ENCODE results near the gene WIPF1.

DNA sequence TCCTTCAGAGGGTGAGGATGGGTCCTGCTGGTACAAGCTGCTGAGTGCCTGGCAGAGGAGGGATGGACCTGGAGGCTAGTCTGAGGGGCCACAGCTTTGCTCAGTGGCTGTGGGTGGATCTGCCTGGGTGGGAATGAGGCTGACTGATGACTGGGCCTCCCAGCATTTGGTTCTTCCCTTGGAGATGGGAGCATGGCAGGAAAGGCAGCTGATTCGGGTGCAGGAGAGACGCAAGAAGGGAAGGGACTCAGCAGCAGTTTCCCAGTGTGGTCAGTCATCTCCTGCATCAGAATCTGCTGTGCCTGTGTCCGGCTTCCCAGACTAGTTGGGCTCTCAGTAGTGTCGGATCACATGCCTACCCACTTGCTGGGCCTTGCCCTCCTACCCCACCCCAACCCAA, 7.3 kb downstream of the WIPF1 start:
- TF ChIP-seq CTCF (IDR thresholded peaks at IDR 0.05) (no peak), POLR2A (IDR thresholded peaks at IDR 0.05) (no peak), POLR2AphosphoS5 (IDR thresholded peaks at IDR 0.05) (no peak)
